BJ (cell line): ENCODE measurements around the gene ARHGEF33. TPM values are rescaled to one million over a fixed set of nuclear protein-coding genes. Genes with fewer than 3 reads are reported as not detected.
A peak's percentile ranks its signal among the peaks of the same experiment; 100 is the strongest.

Experiments used
- CTCF ChIA-PET: fragments of 350-600 bp; formaldehyde crosslinking; extraction: SDS; loops from one replicate; lab custom pipeline; 2021; ENCODE audit warnings: antibody characterized with exemption, inconsistent platforms; lab: Yijun Ruan, JAX
- POLR2A ChIA-PET: fragments of 300-600 bp; sonication (Branson Sonifier 250); formaldehyde crosslinking; extraction: SDS; loops from one replicate; lab custom pipeline; 2021; ENCODE audit warnings: antibody characterized with exemption; lab: Charles Lee
- DNase-seq: peaks from one replicate; pipeline ENCODE4 v3.0.0-alpha.2; 2011; ENCODE audit warnings: low read depth
- H3K27me3 ChIP-seq: 2 replicates; pipeline ENCODE4 v1.6.0; 2011; ENCODE audit warnings: low read length; ENCODE audit not compliant: control insufficient read depth, insufficient read depth
- H3K36me3 ChIP-seq: 2 replicates; pipeline ENCODE4 v1.5.1; 2011; ENCODE audit warnings: low read length; ENCODE audit not compliant: control insufficient read depth, insufficient read depth
- H3K4me3 ChIP-seq: 2 replicates; pipeline ENCODE4 v1.5.1; 2011; ENCODE audit warnings: low read depth, mild to moderate bottlenecking, control low read depth, low read length
- CTCF ChIP-seq: IDR thresholded peaks from 2 replicates; pipeline ENCODE4 v1.5.1; 2011; ENCODE audit warnings: low read depth, mild to moderate bottlenecking, control low read depth, inconsistent platforms, low read length, moderate library complexity; ENCODE audit not compliant: insufficient read depth
- polyA plus RNA-seq: library from polyadenylated mRNA; depleted of rRNA; stranded (reverse); fragments of >200 nt; gene quantifications from 2 replicates; pipeline ENCODE4 v1.2.3, GENCODE V29; 2011

The ARHGEF33 gene
- polyA plus RNA-seq, 1 experiment = 0.31 TPM

- TF ChIP-seq CTCF = no peak
- Histone ChIP-seq H3K27me3 (no peaks in the 10 kb centered on the region), H3K4me3 (no peak overlapping the region), H3K36me3 (peaks cover 8% of the 10 kb centered on the region)
- POLR2A ChIA-PET = interaction anchor here (0.6 kb wide), 1 partner anchor 53 kb away, joined by 3 read pairs; no protein-coding TSS in a partner anchor
- peak; percentile 46 for DNase-seq
- CTCF ChIA-PET = no interaction called here
These were observed 108.1 kb downstream of the ARHGEF33 start for GRCh38 chr2:38997781-38998180.

- no peak for DNase-seq
- Histone ChIP-seq H3K36me3 (peaks cover 5% of the 10 kb centered on the region), H3K27me3 (no peaks in the 10 kb centered on the region), H3K4me3 (no peak overlapping the region)
- CTCF ChIA-PET = interaction anchor here (0.6 to 1.0 kb wide), 3 partner anchors 12 to 198 kb away, joined by 3 read pairs; no protein-coding TSS in a partner anchor
- POLR2A ChIA-PET = no interaction called here
- TF ChIP-seq CTCF = no peak
These were observed 110.9 kb downstream of the ARHGEF33 start for GRCh38 chr2:39000552-39000951.

- Histone ChIP-seq H3K27me3 (no peaks in the 10 kb centered on the region), H3K4me3 (no peak overlapping the region), H3K36me3 (peaks cover 4% of the 10 kb centered on the region)
- CTCF ChIA-PET = interaction anchor here (0.8 to 1.6 kb wide), 2 partner anchors 9 to 13 kb away, joined by 3 to 4 read pairs; no protein-coding TSS in a partner anchor
- POLR2A ChIA-PET = no interaction called here
- no peak for DNase-seq
- no peak for TF ChIP-seq CTCF
These were observed 118.3 kb downstream of the ARHGEF33 start for GRCh38 chr2:39007875-39008504.

GRCh38 chr2:39008665-39009064 lies 119.0 kb downstream of the ARHGEF33 start:
- Histone ChIP-seq H3K36me3 (peaks cover 4% of the 10 kb centered on the region), H3K27me3 (no peaks in the 10 kb centered on the region), H3K4me3 (no peak overlapping the region)
- no peak for TF ChIP-seq CTCF
- no peak for DNase-seq
- ChIA-PET POLR2A (no interaction called here), CTCF (no interaction called here)

- H3K27me3 ChIP-seq = no peaks in the 10 kb centered on the region
- no peaks in the 10 kb centered on the region; the same call in 1 of the 2 replicates for H3K36me3 ChIP-seq
- ChIA-PET CTCF (no interaction called here), POLR2A (no interaction called here)
- H3K4me3 ChIP-seq = no peak overlapping the region
- TF ChIP-seq CTCF = no peak
- no peak for DNase-seq
These were observed 124.2 kb downstream of the ARHGEF33 start for GRCh38 chr2:39013871-39014270.
